Sciatic nerve (tissue), 2 donors: ENCODE data around the gene KRT81. TPM values are rescaled to one million over a fixed set of nuclear protein-coding genes. Genes with fewer than 3 reads are reported as not detected.

ENCODE experiments used
- ATAC-seq: fragments of 200-7000 bp; cut with Tn5 transposase; one replicate; pipeline ENCODE4 v1.9.1; 2020; ENCODE audit warnings: mild to moderate bottlenecking, moderate library complexity
- DNase-seq: peaks from one replicate; pipeline ENCODE4 v3.0.0-alpha.2; 2020; ENCODE audit warnings: low spot score
- intact Hi-C: fragments of 100-400 bp; cut with DNase I; formaldehyde crosslinking; loops from one replicate; pipeline ENCODE4 v1.14.2; 2022
- total RNA-seq: library from RNA; stranded (reverse); fragmentation: NEBNext Ultra II Directional; extraction: Animal tissue kit (Norgen Biotek cat#: 25700); gene quantifications from one replicate; pipeline ENCODE4 v1.2.1, GENCODE V29; 2021
- donor health status: DM: no; HTN: no; CAD: no.
- donor health status: DM: no; HTN: no; CAD: no.

Gene KRT81
- not detected for total RNA-seq

GRCh38 chr12:52291267-52291935, at the start of gene KRT81:
Gene KRT81 (minus strand): TSS chr12:52291534. CDS start chr12:52291465, 69 bp downstream.
- ATAC-seq (no peak), DNase-seq (no peak)
- intact Hi-C loops: no loop called here

- no peak for DNase-seq
- no peak for ATAC-seq
- intact Hi-C loops: no loop called here
Observed at GRCh38 chr12:52338241-52338960, 47.1 kb upstream of the KRT81 start.

- intact Hi-C loops: no loop called here
- DNase-seq: no peak
- ATAC-seq: no peak
Observed at GRCh38 chr12:52337054-52337453, 45.7 kb upstream of the KRT81 start.

- intact Hi-C loops: no loop called here
- ATAC-seq (no peak), DNase-seq (no peak)
Observed at GRCh38 chr12:52336641-52337040, 45.3 kb upstream of the KRT81 start.

GRCh38 chr12:52335598-52336262, 44.4 kb upstream of the KRT81 start:
- intact Hi-C loops: no loop called here
- DNase-seq: no peak
- ATAC-seq: no peak

- DNase-seq (no peak), ATAC-seq (no peak)
- intact Hi-C loops: no loop called here
Observed at GRCh38 chr12:52334185-52334584, 42.9 kb upstream of the KRT81 start.

GRCh38 chr12:52333321-52333720, 42.0 kb upstream of the KRT81 start:
- ATAC-seq (no peak), DNase-seq (no peak)
- intact Hi-C loops: no loop called here

GRCh38 chr12:52332381-52332780, 41.0 kb upstream of the KRT81 start:
- DNase-seq (peak; percentile 15), ATAC-seq (no peak)
- intact Hi-C loops: no loop called here

GRCh38 chr12:52331833-52332232, 40.5 kb upstream of the KRT81 start:
- DNase-seq: no peak
- no peak for ATAC-seq
- intact Hi-C loops: no loop called here

- intact Hi-C loops: no loop called here
- DNase-seq (peak; percentile 14), ATAC-seq (no peak)
Observed at GRCh38 chr12:52331039-52331438, 39.7 kb upstream of the KRT81 start.

GRCh38 chr12:52327830-52328500, 36.6 kb upstream of the KRT81 start:
- ATAC-seq (peak; percentile 37), DNase-seq (peak; percentile 48)
- intact Hi-C loops: loop anchor here (1.0 to 10.0 kb wide), 2 partner anchors 45 to 173 kb away; no protein-coding TSS in a partner anchor

GRCh38 chr12:52327052-52327829, 35.9 kb upstream of the KRT81 start:
- intact Hi-C loops: loop anchor here (1.0 to 10.0 kb wide), 2 partner anchors 44 to 172 kb away; no protein-coding TSS in a partner anchor
- DNase-seq: peak; percentile 74
- peak; percentile 74 for ATAC-seq

- peak; percentile 21 for DNase-seq
- intact Hi-C loops: loop anchor here (10.0 kb wide), 1 partner anchor 169 kb away; no protein-coding TSS in a partner anchor
- no peak for ATAC-seq
Observed at GRCh38 chr12:52324153-52324444, 32.8 kb upstream of the KRT81 start.

GRCh38 chr12:52323416-52324152, 32.2 kb upstream of the KRT81 start:
- ATAC-seq: no peak
- intact Hi-C loops: loop anchor here (10.0 kb wide), 1 partner anchor 169 kb away; no protein-coding TSS in a partner anchor
- DNase-seq: peak; percentile 43

- DNase-seq: peak; percentile 14
Observed at GRCh38 chr12:52323001-52323400, 31.7 kb upstream of the KRT81 start.

GRCh38 chr12:52322069-52322468, 30.7 kb upstream of the KRT81 start:
- no peak for ATAC-seq
- intact Hi-C loops: loop anchor here (10.0 kb wide), 1 partner anchor 167 kb away; no protein-coding TSS in a partner anchor
- no peak for DNase-seq

More at GRCh38 chr12:52323001-52323400, 31.7 kb upstream of the KRT81 start:
- ATAC-seq: no peak
- intact Hi-C loops: loop anchor here (10.0 kb wide), 1 partner anchor 168 kb away; no protein-coding TSS in a partner anchor

- intact Hi-C loops: loop anchor here (10.0 kb wide), 1 partner anchor 167 kb away; no protein-coding TSS in a partner anchor
- ATAC-seq (no peak), DNase-seq (no peak)
Observed at GRCh38 chr12:52321418-52321817, 30.1 kb upstream of the KRT81 start.
